GM15510 (cell line): ENCODE results near the gene EPS8L2.
A peak's percentile ranks its signal among the peaks of the same experiment; 100 is the strongest.

Experiments used
- POLR2A ChIP-seq: IDR thresholded peaks from 3 replicates; pipeline ENCODE4 v1.6.1; 2011; ENCODE audit warnings: borderline replicate concordance; ENCODE audit not compliant: insufficient read length; ENCODE audit errors: extremely low read depth

EPS8L2 gene

DNA sequence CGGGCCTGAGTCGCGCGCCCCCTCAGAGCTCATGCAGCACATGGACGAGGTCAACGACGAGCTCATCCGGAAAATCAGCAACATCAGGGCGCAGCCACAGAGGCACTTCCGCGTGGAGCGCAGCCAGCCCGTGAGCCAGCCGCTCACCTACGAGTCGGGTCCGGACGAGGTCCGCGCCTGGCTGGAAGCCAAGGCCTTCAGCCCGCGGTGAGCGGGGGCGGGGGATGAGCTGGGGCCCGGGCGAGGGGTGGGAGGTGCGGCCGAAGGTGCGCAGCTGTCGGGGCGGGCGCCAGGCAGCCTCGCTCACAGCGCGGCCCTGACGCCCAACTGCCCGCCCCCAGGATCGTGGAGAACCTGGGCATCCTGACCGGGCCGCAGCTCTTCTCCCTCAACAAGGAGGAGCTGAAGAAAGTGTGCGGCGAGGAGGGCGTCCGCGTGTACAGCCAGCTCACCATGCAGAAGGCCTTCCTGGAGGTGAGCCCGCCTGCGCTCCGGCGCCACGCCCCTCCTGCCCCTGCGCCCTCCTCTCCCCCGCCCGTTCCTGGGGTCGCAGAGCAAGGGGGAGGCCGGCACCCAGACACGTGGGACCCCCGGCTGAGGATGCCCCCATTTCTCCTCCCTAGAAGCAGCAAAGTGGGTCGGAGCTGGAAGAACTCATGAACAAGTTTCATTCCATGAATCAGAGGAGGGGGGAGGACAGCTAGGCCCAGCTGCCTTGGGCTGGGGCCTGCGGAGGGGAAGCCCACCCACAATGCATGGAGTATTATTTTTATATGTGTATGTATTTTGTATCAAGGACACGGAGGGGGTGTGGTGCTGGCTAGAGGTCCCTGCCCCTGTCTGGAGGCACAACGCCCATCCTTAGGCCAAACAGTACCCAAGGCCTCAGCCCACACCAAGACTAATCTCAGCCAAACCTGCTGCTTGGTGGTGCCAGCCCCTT lies 20.5 kb downstream of the EPS8L2 start:
- TF ChIP-seq POLR2A, result peak; percentile 25

- no peak for TF ChIP-seq POLR2A
Observed at GRCh38 chr11:727281-727701, 21.3 kb downstream of the EPS8L2 start.

- no peak for TF ChIP-seq POLR2A
Observed at GRCh38 chr11:727859-728748, 22.1 kb downstream of the EPS8L2 start.

- TF ChIP-seq POLR2A, result no peak
Observed at GRCh38 chr11:728901-729491, 23.0 kb downstream of the EPS8L2 start.

GRCh38 chr11:729492-730074 lies 23.6 kb downstream of the EPS8L2 start:
- TF ChIP-seq POLR2A, result no peak

- TF ChIP-seq POLR2A, result no peak
Observed at GRCh38 chr11:733072-733471, 27.0 kb downstream of the EPS8L2 start.

DNA sequence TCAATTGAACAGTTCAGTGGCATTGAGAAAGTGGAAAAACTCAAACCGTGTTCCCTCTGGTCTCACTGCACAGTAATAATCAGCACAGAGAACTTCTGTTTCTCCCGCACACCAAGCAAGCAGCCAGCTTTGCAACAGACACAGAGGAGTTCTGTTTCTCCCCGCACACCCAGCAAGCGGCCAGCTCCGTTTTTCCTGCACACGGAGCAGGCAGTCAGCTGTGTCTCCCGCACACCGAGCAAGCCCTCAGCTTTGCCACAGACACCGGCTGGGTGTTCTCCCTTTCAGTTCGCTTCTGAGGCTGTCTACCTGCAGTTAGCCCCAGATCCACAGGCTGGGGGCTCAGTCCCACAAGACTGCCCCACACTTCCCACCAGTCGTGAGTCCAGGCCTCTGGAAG lies 31.3 kb downstream of the EPS8L2 start:
- TF ChIP-seq POLR2A, result no peak

DNA sequence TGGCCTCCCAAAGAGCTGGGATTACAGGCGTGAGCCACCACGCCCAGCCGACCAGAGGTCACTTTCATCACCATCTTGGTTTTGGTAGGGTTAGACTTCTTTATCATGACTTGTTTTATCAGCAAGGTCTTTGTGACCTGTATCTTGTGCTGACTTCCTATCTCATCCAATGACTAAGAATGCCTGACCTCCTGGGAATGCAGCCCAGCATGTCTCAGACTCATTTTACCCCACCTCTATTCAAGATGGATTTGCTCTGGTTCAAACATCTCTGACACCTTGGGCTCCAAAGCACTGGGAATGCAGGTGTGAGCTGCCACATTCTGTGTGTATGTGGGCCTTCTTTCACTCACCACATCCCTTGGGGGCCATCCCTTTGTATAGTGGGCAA lies 36.1 kb downstream of the EPS8L2 start:
- no peak for TF ChIP-seq POLR2A

DNA sequence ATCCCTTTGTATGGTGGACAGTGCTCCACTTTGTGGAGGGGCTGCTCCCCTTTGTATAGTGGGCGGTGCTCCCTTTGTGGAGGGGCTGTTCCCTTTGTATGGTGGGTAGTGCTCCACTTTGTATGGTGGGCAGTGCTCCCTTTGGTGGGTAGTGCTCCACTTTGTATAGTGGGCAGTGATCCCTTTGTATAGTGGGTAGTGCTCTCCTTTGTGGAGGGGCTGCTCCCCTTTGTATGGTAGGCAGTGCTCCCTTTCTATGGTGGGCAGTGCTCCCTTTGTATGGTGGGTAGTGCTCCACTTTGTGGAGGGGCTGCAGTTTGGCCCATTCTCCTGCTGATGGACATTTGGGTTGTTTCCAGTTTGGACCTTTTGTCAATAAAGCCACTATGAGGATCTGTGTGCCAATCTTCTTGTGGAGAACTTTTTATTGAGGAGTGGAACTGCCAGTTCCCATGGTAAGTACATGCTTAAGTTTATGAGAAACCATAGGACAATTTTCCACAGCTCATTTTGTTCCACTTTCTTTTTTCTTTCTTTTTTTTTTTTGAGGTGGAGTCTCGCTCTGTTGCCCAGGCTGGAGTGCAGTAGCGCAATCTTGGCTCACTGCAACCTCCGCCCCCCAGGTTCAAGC lies 36.7 kb downstream of the EPS8L2 start:
- TF ChIP-seq POLR2A, result no peak

DNA sequence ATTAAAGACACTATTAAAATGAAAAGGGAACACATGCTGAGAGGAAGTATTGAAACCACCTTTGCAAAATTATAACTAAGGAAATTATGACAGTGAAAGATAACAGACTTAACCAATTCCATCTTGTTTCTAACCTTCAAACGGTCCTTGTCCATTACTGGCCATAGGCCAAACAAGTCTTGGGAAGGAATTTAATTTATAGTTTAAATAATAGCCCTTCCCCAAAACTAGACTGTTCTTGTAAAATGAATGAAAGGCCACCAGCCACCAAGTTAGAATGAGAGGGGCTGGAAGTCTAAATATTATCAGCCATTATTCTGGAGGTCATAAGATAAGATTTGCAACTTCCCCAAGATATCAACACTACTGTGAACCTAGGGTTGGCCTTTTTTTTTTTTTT lies 39.4 kb downstream of the EPS8L2 start:
- TF ChIP-seq POLR2A, result no peak

- no peak for TF ChIP-seq POLR2A
Observed at GRCh38 chr11:746289-747157, 40.5 kb downstream of the EPS8L2 start.

GRCh38 chr11:747158-748006 lies 41.4 kb downstream of the EPS8L2 start, which contains the start of gene TALDO1:
TSS of gene TALDO1 (plus strand) at chr11:747464. CDS start at chr11:747482, 18 bp downstream.
- peak; percentile 88 for TF ChIP-seq POLR2A
